ENCODE measurements around the gene C1orf94.

DNA sequence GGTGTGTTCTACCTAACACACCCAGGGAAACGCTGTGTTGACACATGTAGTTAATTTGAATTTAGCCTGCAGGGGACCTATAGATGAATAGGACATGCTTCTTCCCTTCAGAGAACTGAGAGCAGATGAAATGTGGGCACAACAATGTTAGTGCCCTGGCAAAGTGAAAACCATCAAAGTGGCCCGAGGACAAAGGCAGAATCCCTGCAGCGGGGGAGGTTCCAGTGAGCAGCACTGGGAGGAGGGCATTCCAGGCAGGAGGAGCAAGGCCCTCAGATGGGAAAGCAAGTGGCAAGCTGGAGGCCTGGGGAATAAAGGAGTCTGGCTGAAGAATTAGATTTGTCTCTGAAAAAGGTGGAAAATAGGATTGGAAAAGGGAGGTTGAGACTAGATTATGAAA lies 37.2 kb downstream of the C1orf94 start:
- TF ChIP-seq CTCF (IDR thresholded peaks at IDR 0.05) (no peak), EZH2 (IDR thresholded peaks at IDR 0.05; ENCODE audit: borderline replicate concordance, insufficient read depth, low read depth, low read length, poor library complexity, severe bottlenecking) (no peak)
